ENCODE results near the gene ZCRB1. TPM values are rescaled to one million over a fixed set of nuclear protein-coding genes. Genes with fewer than 3 reads are reported as not detected.

Gene ZCRB1
- polyA plus RNA-seq (2012; ENCODE audit: insufficient read length, low read depth) = 63.0 TPM

GRCh38 chr12:42325653-42326474 is at the start of gene ZCRB1, which contains the start of gene PPHLN1:
Gene ZCRB1 (minus strand): TSS chr12:42326094. CDS start chr12:42324102, 1,992 bp downstream.
Gene PPHLN1 (plus strand): TSS chr12:42326167. CDS start chr12:42335903, 9,736 bp downstream.
- TF ChIP-seq REST (IDR thresholded peaks at IDR 0.05; ENCODE audit: insufficient read depth in 1 of 2, low read depth in 2 of 2, low read length in 2 of 2) = no peak
- 0 out of 2 replicates have a peak, but pooled peaks have one; percentile 33 for TF ChIP-seq SIN3A (IDR thresholded peaks at IDR 0.05; ENCODE audit: borderline replicate concordance, insufficient read depth, low read length)
- TF ChIP-seq FOXP2 (optimal IDR thresholded peaks at IDR 0.05; ENCODE audit: borderline replicate concordance, extremely low read depth, extremely low read length, insufficient read depth) = no peak
- TF ChIP-seq TAF1 (IDR thresholded peaks at IDR 0.05; ENCODE audit: borderline replicate concordance, insufficient read depth, low read length) = peak; percentile 86
- peak; percentile 89 for TF ChIP-seq POLR2AphosphoS5 (IDR thresholded peaks at IDR 0.05; ENCODE audit: low read depth, low read length)

GRCh38 chr12:42373669-42374068 is 47.8 kb upstream of the ZCRB1 start:
- no peak for TF ChIP-seq FOXP2 (optimal IDR thresholded peaks at IDR 0.05; ENCODE audit: borderline replicate concordance, extremely low read depth, extremely low read length, insufficient read depth)
- no peak for TF ChIP-seq TAF1 (IDR thresholded peaks at IDR 0.05; ENCODE audit: borderline replicate concordance, insufficient read depth, low read length)

GRCh38 chr12:42372154-42372791 is 46.4 kb upstream of the ZCRB1 start:
- TF ChIP-seq POLR2AphosphoS5 (IDR thresholded peaks at IDR 0.05; ENCODE audit: low read depth, low read length) (no peak), SIN3A (IDR thresholded peaks at IDR 0.05; ENCODE audit: borderline replicate concordance, insufficient read depth, low read length) (no peak), REST (IDR thresholded peaks at IDR 0.05; ENCODE audit: insufficient read depth in 1 of 2, low read depth in 2 of 2, low read length in 2 of 2) (no peak), FOXP2 (optimal IDR thresholded peaks at IDR 0.05; ENCODE audit: borderline replicate concordance, extremely low read depth, extremely low read length, insufficient read depth) (no peak), TAF1 (IDR thresholded peaks at IDR 0.05; ENCODE audit: borderline replicate concordance, insufficient read depth, low read length) (no peak)

GRCh38 chr12:42370013-42370412 is 44.1 kb upstream of the ZCRB1 start:
- TF ChIP-seq FOXP2 (optimal IDR thresholded peaks at IDR 0.05; ENCODE audit: borderline replicate concordance, extremely low read depth, extremely low read length, insufficient read depth) = no peak
- no peak for TF ChIP-seq SIN3A (IDR thresholded peaks at IDR 0.05; ENCODE audit: borderline replicate concordance, insufficient read depth, low read length)
- TF ChIP-seq POLR2AphosphoS5 (IDR thresholded peaks at IDR 0.05; ENCODE audit: low read depth, low read length) = no peak
- TF ChIP-seq TAF1 (IDR thresholded peaks at IDR 0.05; ENCODE audit: borderline replicate concordance, insufficient read depth, low read length) = no peak
- no peak for TF ChIP-seq REST (IDR thresholded peaks at IDR 0.05; ENCODE audit: insufficient read depth in 1 of 2, low read depth in 2 of 2, low read length in 2 of 2)

- TF ChIP-seq REST (IDR thresholded peaks at IDR 0.05; ENCODE audit: insufficient read depth in 1 of 2, low read depth in 2 of 2, low read length in 2 of 2) (no peak), FOXP2 (optimal IDR thresholded peaks at IDR 0.05; ENCODE audit: borderline replicate concordance, extremely low read depth, extremely low read length, insufficient read depth) (no peak), SIN3A (IDR thresholded peaks at IDR 0.05; ENCODE audit: borderline replicate concordance, insufficient read depth, low read length) (no peak), TAF1 (IDR thresholded peaks at IDR 0.05; ENCODE audit: borderline replicate concordance, insufficient read depth, low read length) (no peak), POLR2AphosphoS5 (IDR thresholded peaks at IDR 0.05; ENCODE audit: low read depth, low read length) (no peak)
Measured at GRCh38 chr12:42365486-42365885, 39.6 kb upstream of the ZCRB1 start.

All from PFSK-1 (cell line).